SU-DHL-6 (cell line): ENCODE measurements around the gene HOXA9.

Experiments
- H2AFZ ChIP-seq: fragments of 200-600 bp; sonication (generic); 2 replicates; pipeline ENCODE4 v1.6.1; 2014; ENCODE audit warnings: low read depth, mild to moderate bottlenecking, moderate library complexity, mixed read lengths, antibody characterized with exemption, low read length; ENCODE audit not compliant: severe bottlenecking
- H3F3A ChIP-seq: fragments of 200-600 bp; shearing (Covaris generic); 2 replicates; pipeline ENCODE4 v1.6.0; 2016; ENCODE audit warnings: antibody characterized with exemption, mild to moderate bottlenecking; ENCODE audit not compliant: insufficient read depth
- H3K27ac ChIP-seq: fragments of 200-600 bp; sonication (generic); 2 replicates; pipeline ENCODE4 v1.5.1; 2016; ENCODE audit warnings: low read depth, mild to moderate bottlenecking, low read length, moderate library complexity, mixed read lengths
- H3K27me3 ChIP-seq: fragments of 200-600 bp; sonication (generic), shearing (Covaris generic); 2 replicates; pipeline ENCODE4 v1.6.0; 2014; ENCODE audit warnings: mild to moderate bottlenecking, low read length
- H3K36me3 ChIP-seq: fragments of 200-600 bp; sonication (generic); 2 replicates; pipeline ENCODE4 v1.6.1; 2014; ENCODE audit warnings: mild to moderate bottlenecking, low read length, mixed read lengths
- H3K4me2 ChIP-seq: fragments of 300-600, 200-600 bp; shearing (Covaris generic), sonication (generic); 2 replicates; pipeline ENCODE4 v1.6.0; 2014; ENCODE audit warnings: low read length, low read depth, mild to moderate bottlenecking; ENCODE audit not compliant: poor library complexity, severe bottlenecking
- H3K4me3 ChIP-seq: fragments of 200-600 bp; sonication (generic); 2 replicates; pipeline ENCODE4 v1.5.1; 2014; ENCODE audit warnings: antibody characterized with exemption, low read length, mild to moderate bottlenecking, mixed read lengths; ENCODE audit not compliant: insufficient read depth, poor library complexity, severe bottlenecking
- H3K79me2 ChIP-seq: fragments of 200-600 bp; sonication (generic); 2 replicates; pipeline ENCODE4 v1.6.1; 2014; ENCODE audit warnings: mild to moderate bottlenecking, low read length, moderate library complexity; ENCODE audit not compliant: insufficient read depth
- H3K9ac ChIP-seq: fragments of 200-600 bp; sonication (generic); 2 replicates; pipeline ENCODE4 v1.7.0; 2014; ENCODE audit warnings: mild to moderate bottlenecking, low read length
- H3K9me2 ChIP-seq: fragments of 200-600 bp; sonication (generic); replicated peaks from 2 replicates; pipeline ENCODE4 v1.6.1; 2014; ENCODE audit warnings: low read length; ENCODE audit not compliant: insufficient read depth
- H3K9me3 ChIP-seq: fragments of 200-600 bp; sonication (generic); 2 replicates; pipeline ENCODE4 v1.6.1; 2014; ENCODE audit warnings: low read length, mixed read lengths; ENCODE audit not compliant: insufficient read depth
- H4K20me1 ChIP-seq: fragments of 200-600 bp; sonication (generic); 2 replicates; pipeline ENCODE4 v1.6.1; 2014; ENCODE audit warnings: low read depth, mild to moderate bottlenecking, antibody characterized with exemption, low read length, moderate library complexity, mixed read lengths
- CTCF ChIP-seq: fragments of 200-600 bp; sonication (generic); IDR thresholded peaks from one replicate; pipeline ENCODE4 v1.5.1; 2017; ENCODE audit warnings: antibody characterized with exemption, mild to moderate bottlenecking, low read length, moderate library complexity; ENCODE audit not compliant: insufficient read depth, poor library complexity, severe bottlenecking
- EZH2phosphoT487 ChIP-seq: fragments of 200-600 bp; sonication (generic), shearing (Covaris generic); conservative IDR thresholded peaks from 2 replicates; pipeline ENCODE4 v1.6.1; 2018; ENCODE audit warnings: mild to moderate bottlenecking, antibody characterized with exemption, low read length, moderate library complexity, mixed read lengths

Gene HOXA9

GRCh38 chr7:27148031-27148755 lies 17.1 kb downstream of the HOXA9 start:
- Histone ChIP-seq H3K9me2 (no peaks in the 10 kb centered on the region), H3F3A (no peaks in the 10 kb centered on the region), H3K27me3 (no peaks in the 10 kb centered on the region), H3K9ac (peak overlapping the region; percentile 6; the same call in 1 of the 2 replicates), H3K27ac (no peak overlapping the region), H3K4me2 (peak overlapping the region; percentile 73), H3K36me3 (no peaks in the 10 kb centered on the region), H3K79me2 (peaks cover 15% of the 10 kb centered on the region; the same call in 1 of the 2 replicates), H3K4me3 (no peak overlapping the region), H4K20me1 (no peaks in the 10 kb centered on the region), H3K9me3 (no peaks in the 10 kb centered on the region), H2AFZ (no peak overlapping the region)
- TF ChIP-seq CTCF (no peak), EZH2phosphoT487 (no peak)

GRCh38 chr7:27147199-27148030 lies 17.9 kb downstream of the HOXA9 start, which contains the start of gene HOXA6:
TSS of gene HOXA6 (minus strand) at chr7:27147774. CDS start at chr7:27147749, 25 bp downstream.
- TF ChIP-seq CTCF (no peak), EZH2phosphoT487 (no peak)
- Histone ChIP-seq H3K4me2 (peak within 1 kb of the TSS; percentile 73), H3F3A (no peaks in the 10 kb centered on the region), H4K20me1 (no peaks in the 10 kb centered on the region), H3K4me3 (no peak within 1 kb of the TSS), H3K79me2 (peaks cover 15% of the 10 kb centered on the region; the same call in 1 of the 2 replicates), H3K27ac (no peak within 1 kb of the TSS), H3K27me3 (no peaks in the 10 kb centered on the region), H2AFZ (no peak within 1 kb of the TSS), H3K9me2 (no peaks in the 10 kb centered on the region), H3K36me3 (no peaks in the 10 kb centered on the region), H3K9me3 (no peaks in the 10 kb centered on the region), H3K9ac (peak within 1 kb of the TSS; percentile 6; the same call in 1 of the 2 replicates)

- Histone ChIP-seq H3K27ac (no peak overlapping the region), H3K36me3 (no peaks in the 10 kb centered on the region), H3K9me3 (no peaks in the 10 kb centered on the region), H3K79me2 (peaks cover 15% of the 10 kb centered on the region; the same call in 1 of the 2 replicates), H3K9ac (no peak overlapping the region), H2AFZ (no peak overlapping the region), H3K4me3 (no peak overlapping the region), H3K9me2 (no peaks in the 10 kb centered on the region), H3F3A (no peaks in the 10 kb centered on the region), H4K20me1 (no peaks in the 10 kb centered on the region), H3K4me2 (no peak overlapping the region), H3K27me3 (no peaks in the 10 kb centered on the region)
- TF ChIP-seq EZH2phosphoT487, result no peak
- no peak for TF ChIP-seq CTCF
Measured at GRCh38 chr7:27146491-27147198, 18.7 kb downstream of the HOXA9 start.
